ENCODE measurements around the gene ANKRD49. TPM values are rescaled to one million over a fixed set of nuclear protein-coding genes. Genes with fewer than 3 reads are reported as not detected.
A peak's percentile ranks its signal among the peaks of the same experiment; 100 is the strongest.
"Not testable (repeated sequence)": the region's sequence is repeated elsewhere in the genome, so short reads cannot be mapped to it uniquely, and the experiment has no call there.

The ANKRD49 gene
- total RNA-seq, 4 donors from 2014 or later, result 21.3 to 55.6 (median 26.6) TPM

DNA sequence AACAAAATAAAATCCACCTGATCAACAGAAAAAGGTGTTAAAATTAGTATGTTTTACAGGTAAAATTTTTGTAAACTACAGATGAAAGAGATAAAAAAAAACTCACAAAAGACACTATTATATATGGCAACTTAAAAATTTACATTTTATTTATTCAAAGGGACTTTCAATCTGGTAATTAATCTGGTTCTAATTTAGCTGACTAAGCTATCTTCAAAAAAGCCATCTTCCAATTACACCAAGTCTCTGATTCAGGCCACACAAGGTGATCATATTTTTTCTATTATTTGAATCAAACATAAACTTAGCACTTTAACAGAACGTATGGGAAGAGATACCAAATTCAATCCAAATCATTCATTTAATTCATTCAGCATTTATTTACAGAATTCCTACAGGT is 7.7 kb upstream of the ANKRD49 start:
- TF ChIP-seq, protein P1, sequence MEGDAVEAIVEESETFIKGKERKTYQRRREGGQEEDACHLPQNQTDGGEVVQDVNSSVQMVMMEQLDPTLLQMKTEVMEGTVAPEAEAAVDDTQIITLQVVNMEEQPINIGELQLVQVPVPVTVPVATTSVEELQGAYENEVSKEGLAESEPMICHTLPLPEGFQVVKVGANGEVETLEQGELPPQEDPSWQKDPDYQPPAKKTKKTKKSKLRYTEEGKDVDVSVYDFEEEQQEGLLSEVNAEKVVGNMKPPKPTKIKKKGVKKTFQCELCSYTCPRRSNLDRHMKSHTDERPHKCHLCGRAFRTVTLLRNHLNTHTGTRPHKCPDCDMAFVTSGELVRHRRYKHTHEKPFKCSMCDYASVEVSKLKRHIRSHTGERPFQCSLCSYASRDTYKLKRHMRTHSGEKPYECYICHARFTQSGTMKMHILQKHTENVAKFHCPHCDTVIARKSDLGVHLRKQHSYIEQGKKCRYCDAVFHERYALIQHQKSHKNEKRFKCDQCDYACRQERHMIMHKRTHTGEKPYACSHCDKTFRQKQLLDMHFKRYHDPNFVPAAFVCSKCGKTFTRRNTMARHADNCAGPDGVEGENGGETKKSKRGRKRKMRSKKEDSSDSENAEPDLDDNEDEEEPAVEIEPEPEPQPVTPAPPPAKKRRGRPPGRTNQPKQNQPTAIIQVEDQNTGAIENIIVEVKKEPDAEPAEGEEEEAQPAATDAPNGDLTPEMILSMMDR (IDR thresholded peaks at IDR 0.05), result no peak
- no peak for TF ChIP-seq POLR2A (IDR thresholded peaks at IDR 0.05)
- Histone ChIP-seq H3K27me3 (no peaks in the 10 kb centered on the region), H3K9me3 (no peaks in the 10 kb centered on the region), H3K4me1 (no peaks in the 10 kb centered on the region), H3K4me3 (no peak overlapping the region), H3K27ac (no peak overlapping the region), H3K36me3 (no peaks in the 10 kb centered on the region)
- intact Hi-C loops (cut with DNase I; ENCODE audit: low total_unique reads), result no loop called here
- DNase-seq, result no peak

DNA sequence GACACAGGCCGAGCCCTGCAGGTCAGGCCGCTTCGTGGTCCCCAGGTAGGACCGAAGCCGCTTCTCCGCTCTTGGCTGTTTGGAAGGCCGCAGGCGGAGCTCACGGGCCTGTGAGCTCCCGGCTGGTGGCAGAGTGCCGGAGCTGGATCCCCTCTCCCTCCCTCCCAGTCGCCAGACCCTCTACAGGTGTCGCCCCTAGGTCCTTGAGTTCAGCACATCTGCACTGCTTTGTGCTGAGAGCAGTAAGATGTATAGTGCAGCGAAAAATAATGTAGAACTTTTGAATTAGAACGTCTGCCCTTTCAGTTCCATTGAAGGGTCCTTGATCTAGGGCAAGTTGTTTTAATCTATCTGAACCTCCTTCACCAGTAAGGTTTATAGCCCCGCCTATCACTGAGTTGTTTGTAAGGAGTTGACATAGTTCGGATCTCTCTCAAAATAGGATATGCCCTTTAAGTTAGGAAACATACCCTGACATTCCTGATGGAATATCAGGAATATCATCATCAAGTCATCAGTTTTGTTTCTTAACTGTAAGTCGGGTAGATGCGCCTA is 419 bp downstream of the ANKRD49 start:
- H3K36me3 ChIP-seq, result no peaks in the 10 kb centered on the region
- TF ChIP-seq, protein P1 (IDR thresholded peaks at IDR 0.05), result no peak
- no peak for TF ChIP-seq POLR2A (IDR thresholded peaks at IDR 0.05)
- H3K4me3 ChIP-seq, result peak overlapping the region; percentile 76 to 81
- H3K27me3 ChIP-seq, result no peaks in the 10 kb centered on the region
- H3K4me1 ChIP-seq, result peaks cover 0 to 6% of the 10 kb centered on the region in 2 donors
- no peaks in the 10 kb centered on the region for H3K9me3 ChIP-seq
- intact Hi-C loops (cut with DNase I; ENCODE audit: low total_unique reads), result no loop called here
- H3K27ac ChIP-seq, result peak overlapping the region; percentile 81 to 88
- no peak for DNase-seq

DNA sequence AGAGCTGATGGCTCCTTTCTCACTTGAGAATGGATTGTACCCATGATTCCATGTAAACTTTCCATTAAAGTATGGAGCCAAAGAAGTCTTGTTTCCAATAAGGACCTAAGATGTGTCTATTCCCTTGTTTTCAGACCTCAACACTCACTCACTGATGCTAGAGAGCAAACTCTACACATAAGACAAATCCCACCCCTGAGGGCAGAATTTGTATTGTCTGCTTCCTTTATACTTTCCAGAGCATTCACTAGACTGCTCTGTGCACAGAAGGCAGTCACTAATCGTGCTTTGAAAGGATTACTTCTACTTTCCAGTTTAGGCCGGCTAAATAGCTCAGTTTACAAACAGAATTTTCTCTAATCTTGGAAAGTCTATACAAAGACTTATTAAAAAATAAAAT is 6.4 kb downstream of the ANKRD49 start:
- no peak for DNase-seq
- intact Hi-C loops (cut with DNase I; ENCODE audit: low total_unique reads), result loop anchor here (10.0 kb wide), 1 partner anchor 605 kb away; no protein-coding TSS in a partner anchor
- TF ChIP-seq, protein P1 (IDR thresholded peaks at IDR 0.05), result no peak
- no peak for TF ChIP-seq POLR2A (IDR thresholded peaks at IDR 0.05)
- no peaks in the 10 kb centered on the region for H3K4me1 ChIP-seq
- no peak overlapping the region for H3K27ac ChIP-seq
- no peaks in the 10 kb centered on the region for H3K9me3 ChIP-seq
- H3K4me3 ChIP-seq, result no peak overlapping the region
- H3K27me3 ChIP-seq, result no peaks in the 10 kb centered on the region
- H3K36me3 ChIP-seq, result no peaks in the 10 kb centered on the region

DNA sequence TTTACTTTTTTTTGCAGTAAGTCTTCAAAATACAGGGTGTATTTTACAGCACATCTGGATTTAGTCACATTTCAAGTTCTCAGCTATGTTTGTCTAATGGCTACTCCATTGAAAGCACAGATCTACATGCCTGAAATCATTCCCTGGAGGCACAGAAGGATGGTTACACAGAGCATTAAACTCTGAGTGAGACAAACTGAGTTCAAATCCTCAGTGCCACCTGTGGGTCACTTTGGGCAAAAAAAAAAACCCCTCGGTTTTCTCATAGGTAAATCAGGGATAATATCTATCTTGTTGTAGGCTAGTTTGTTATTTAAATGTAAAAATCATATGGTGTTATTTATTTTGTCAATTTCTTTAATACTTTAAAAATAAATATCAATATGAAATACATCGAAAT is 7.7 kb downstream of the ANKRD49 start:
- TF ChIP-seq POLR2A (IDR thresholded peaks at IDR 0.05), result no peak
- TF ChIP-seq, protein P1 (IDR thresholded peaks at IDR 0.05), result no peak
- H3K27me3 ChIP-seq, result no peaks in the 10 kb centered on the region
- H3K4me1 ChIP-seq, result no peaks in the 10 kb centered on the region
- H3K4me3 ChIP-seq, result no peak overlapping the region
- intact Hi-C loops (cut with DNase I; ENCODE audit: low total_unique reads), result loop anchor here (10.0 kb wide), 1 partner anchor 607 kb away; no protein-coding TSS in a partner anchor
- no peak overlapping the region for H3K27ac ChIP-seq
- H3K9me3 ChIP-seq, result no peaks in the 10 kb centered on the region
- DNase-seq, result no peak
- H3K36me3 ChIP-seq, result no peaks in the 10 kb centered on the region

DNA sequence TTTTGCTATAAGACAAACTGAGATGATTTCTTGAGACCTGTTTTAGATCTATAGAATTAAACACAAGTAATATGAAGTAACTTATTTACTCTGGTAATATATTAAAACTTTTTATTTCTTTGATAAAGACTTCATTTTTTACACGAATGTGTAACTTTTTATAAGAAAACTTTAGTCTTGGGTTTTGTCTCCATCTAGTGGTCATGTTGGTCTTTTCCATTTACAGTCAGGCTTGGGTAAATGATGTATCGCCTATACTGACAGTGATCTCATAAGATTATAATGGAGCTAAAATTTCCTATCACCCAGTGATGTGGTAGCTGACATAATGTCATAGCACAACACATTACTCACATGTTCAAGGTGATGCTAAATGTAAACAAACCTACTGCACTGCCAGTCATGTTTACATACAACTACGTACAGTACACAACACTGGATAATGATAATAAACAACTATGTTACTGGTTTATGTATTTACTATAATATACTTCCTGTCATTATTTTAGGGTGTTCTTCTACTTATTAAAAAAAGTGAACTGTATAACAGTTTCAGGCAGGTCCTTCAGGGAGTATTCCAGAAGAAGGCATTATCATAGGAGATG is 11.0 kb downstream of the ANKRD49 start:
- H3K4me1 ChIP-seq, result no peaks in the 10 kb centered on the region
- no peaks in the 10 kb centered on the region for H3K9me3 ChIP-seq
- no peak for DNase-seq
- TF ChIP-seq, protein P1 (IDR thresholded peaks at IDR 0.05), result peak; percentile 40 to 68 (median 46)
- TF ChIP-seq POLR2A (IDR thresholded peaks at IDR 0.05), result no peak
- no peak overlapping the region for H3K4me3 ChIP-seq
- intact Hi-C loops (cut with DNase I; ENCODE audit: low total_unique reads), result loop anchor here (10.0 kb wide), 1 partner anchor 610 kb away; no protein-coding TSS in a partner anchor
- H3K27ac ChIP-seq, result no peak overlapping the region
- H3K36me3 ChIP-seq, result no peaks in the 10 kb centered on the region
- no peaks in the 10 kb centered on the region for H3K27me3 ChIP-seq

DNA sequence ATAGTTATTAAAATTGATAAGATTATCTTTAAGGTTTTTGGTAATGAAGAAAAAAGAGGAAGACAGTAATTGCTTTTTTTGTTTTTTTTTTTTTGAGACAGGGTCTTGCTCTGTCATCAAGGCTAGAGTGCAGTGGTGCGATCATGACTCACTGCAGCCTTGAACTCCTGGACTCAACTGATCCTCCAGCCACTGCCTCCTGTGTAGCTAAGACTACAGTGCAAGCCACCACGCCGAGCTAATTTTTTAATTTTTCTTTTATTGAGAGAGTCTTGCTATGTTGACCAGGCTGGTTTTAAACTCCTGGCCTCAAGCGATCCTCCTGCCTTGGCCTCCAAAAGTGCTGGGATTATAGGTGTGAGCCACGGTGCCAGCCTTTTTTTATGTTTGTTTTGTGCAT is 12.7 kb downstream of the ANKRD49 start:
- H3K36me3 ChIP-seq, H3K27ac ChIP-seq, DNase-seq, H3K4me1 ChIP-seq, H3K27me3 ChIP-seq, H3K4me3 ChIP-seq, H3K9me3 ChIP-seq: not testable (repeated sequence)
- intact Hi-C loops (cut with DNase I; ENCODE audit: low total_unique reads), result loop anchor here (10.0 kb wide), 1 partner anchor 612 kb away; no protein-coding TSS in a partner anchor

All from uterus (tissue), 4 donors.